ENCODE results near the gene IMPDH1. TPM values are rescaled to one million over a fixed set of nuclear protein-coding genes. Genes with fewer than 3 reads are reported as not detected.
A peak's percentile ranks its signal among the peaks of the same experiment; 100 is the strongest.

The IMPDH1 gene
- total RNA-seq, 2 donors from 2014 or later: 48.2 to 91.6 TPM

GRCh38 chr7:128343554-128344430 is 66.0 kb downstream of the IMPDH1 start, which contains the start of gene RBM28:
TSS of gene RBM28 (minus strand) at chr7:128343908. CDS start at chr7:128343793, 115 bp downstream.
- no peaks in the 10 kb centered on the region for H3K36me3 ChIP-seq
- no peaks in the 10 kb centered on the region for H3K27me3 ChIP-seq (replicated peaks; ENCODE audit: insufficient read depth)
- H3K9me3 ChIP-seq: no peaks in the 10 kb centered on the region
- peak within 1 kb of the TSS; percentile 61 to 75 for H3K4me3 ChIP-seq
- TF ChIP-seq POLR2AphosphoS5 (IDR thresholded peaks at IDR 0.05): peak; percentile 96
- no peak for TF ChIP-seq POLR2A (IDR thresholded peaks at IDR 0.05)
- peaks cover 6% of the 10 kb centered on the region for H3K4me1 ChIP-seq (replicated peaks)
- WGBS: 12% methylated on average over 49 of the region's 49 CpGs
- peak within 1 kb of the TSS; percentile 76 to 79 for H3K27ac ChIP-seq
- DNase-seq (ENCODE audit: low spot score): peak; percentile 72
- intact Hi-C loops (cut with DNase I): loop anchor here (5.0 kb wide), 1 partner anchor 951 kb away; the partner anchor contains the start of gene ZNF800

Small RNA genes lying within 50 kb of the gene (small RNA-seq; reads per million reads assigned to genes)
- gene AC010655.1 (0 reads per million in 2 donors), gene RNU7-27P (0 reads per million in 2 donors), gene RNU7-54P (0 reads per million in 2 donors)

Other genes starting within 250 kb of the IMPDH1 start
- gene LEP, start 168.7 kb downstream of the IMPDH1 start, total RNA-seq: not detected
- 10 to 100 TPM; 13.8 to 29.7 TPM for gene RBM28, start 66.1 kb downstream of the IMPDH1 start, total RNA-seq
- gene PRRT4, start 48.3 kb downstream of the IMPDH1 start, total RNA-seq: 1 to 10 TPM in 1 of 2 donors, under 1 TPM in 1; 0.05 to 1.2 TPM
- gene HILPDA, start 45.9 kb upstream of the IMPDH1 start, total RNA-seq: 10 to 100 TPM in 1 of 2 donors, 1 to 10 TPM in 1; 6.9 to 41.5 TPM
- gene METTL2B, start 66.8 kb upstream of the IMPDH1 start, total RNA-seq: 10 to 100 TPM; 16.2 to 28.9 TPM